HT1080 (cell line): ENCODE results near the gene HRAS. TPM values are rescaled to one million over a fixed set of nuclear protein-coding genes. Genes with fewer than 3 reads are reported as not detected.
"Not testable (repeated sequence)": the region's sequence is repeated elsewhere in the genome, so short reads cannot be mapped to it uniquely, and the experiment has no call there.

ENCODE experiments used
- DNase-seq: peaks from one replicate; pipeline ENCODE4 v3.0.0-alpha.2; 2015; ENCODE audit warnings: low read depth
- polyA plus RNA-seq, 2 experiments: library from polyadenylated mRNA; depleted of rRNA; stranded (reverse); fragments of >200 nt; gene quantifications; 2 replicates each; pipeline ENCODE4 v1.2.3, GENCODE V29; 2015
- total RNA-seq: library from RNA; depleted of rRNA; stranded (reverse); fragments of >200 nt; shearing (Covaris generic); gene quantifications from 2 replicates; pipeline ENCODE4 v1.2.3, GENCODE V29; 2014; rRNA removed

Gene HRAS
- 89.6 and 93.9 TPM in 2 replicates for total RNA-seq
- polyA plus RNA-seq (2015; cell fraction: cytosol; rRNA removed): 43.2 and 72.1 TPM in 2 replicates
- 39.8 and 42.1 TPM in 2 replicates for polyA plus RNA-seq (2015; cell fraction: nucleus; rRNA removed)

- peak; percentile 84 for DNase-seq
These were observed at the start of gene HRAS for GRCh38 chr11:535519-536454. Gene HRAS, minus strand, starts transcription at chr11:535576.

GRCh38 chr11:584287-584686, 48.9 kb upstream of the HRAS start:
- no peak for DNase-seq

DNA sequence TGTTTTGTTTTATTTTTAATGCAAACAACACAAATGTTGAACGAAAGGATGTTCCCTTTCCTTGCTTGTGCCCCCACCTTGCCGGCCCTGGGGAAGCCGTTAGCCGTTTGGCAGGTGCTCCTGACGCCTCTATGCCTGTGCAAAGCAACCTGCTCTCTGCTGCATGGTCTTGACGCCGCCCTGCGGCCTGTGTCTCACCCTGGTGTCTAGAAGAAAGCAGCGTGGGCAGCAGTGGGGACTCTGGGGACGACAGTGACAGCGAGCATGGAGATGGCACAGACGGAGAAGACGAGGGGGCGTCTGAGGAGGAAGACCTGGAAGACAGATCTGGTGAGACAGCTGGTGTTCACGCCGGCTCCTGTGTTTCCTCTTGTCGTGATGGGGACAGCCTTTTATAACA, 46.4 kb upstream of the HRAS start:
- DNase-seq: no peak

- DNase-seq: no peak
These were observed 46.0 kb upstream of the HRAS start for GRCh38 chr11:581342-581741.

GRCh38 chr11:579830-580601, 44.6 kb upstream of the HRAS start:
- DNase-seq: no peak

DNA sequence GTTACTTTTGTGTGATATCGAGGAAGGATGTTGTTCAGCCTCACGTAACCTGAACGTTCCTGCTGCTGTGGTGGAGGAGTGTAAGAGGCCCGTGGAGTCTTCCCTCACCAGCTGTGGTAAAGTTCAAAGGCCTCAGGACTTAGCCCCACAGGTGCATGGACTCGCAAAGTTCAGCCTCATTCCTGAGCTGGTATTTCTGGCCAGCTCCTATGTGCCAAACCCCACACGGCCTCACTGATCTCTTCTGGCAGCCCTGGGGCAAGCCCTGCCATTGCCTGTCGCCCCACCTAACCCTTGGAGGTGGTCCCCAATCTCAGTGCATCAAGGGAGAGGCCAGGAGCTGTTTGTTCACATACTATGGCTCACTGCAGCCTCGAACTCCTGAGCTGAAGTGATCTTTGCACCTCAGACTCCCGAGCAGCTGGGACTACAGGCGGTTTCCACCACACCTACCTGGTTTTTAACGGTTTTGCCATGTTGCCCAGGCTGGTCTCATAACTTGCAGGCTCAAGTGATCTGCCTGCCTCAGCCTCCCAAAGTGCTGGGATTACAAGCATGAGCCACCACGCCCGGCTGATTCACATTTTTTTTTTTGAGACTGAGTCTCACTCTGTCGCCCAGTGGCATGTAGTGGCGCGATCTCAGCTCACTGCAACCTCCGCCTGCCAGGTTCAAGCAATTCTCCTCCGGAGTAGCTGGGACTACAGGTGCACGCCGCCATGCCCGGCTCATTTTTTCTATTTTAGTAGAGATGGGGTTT, 43.1 kb upstream of the HRAS start:
- DNase-seq: no peak

GRCh38 chr11:577611-577894, 42.2 kb upstream of the HRAS start:
- DNase-seq: no peak

DNA sequence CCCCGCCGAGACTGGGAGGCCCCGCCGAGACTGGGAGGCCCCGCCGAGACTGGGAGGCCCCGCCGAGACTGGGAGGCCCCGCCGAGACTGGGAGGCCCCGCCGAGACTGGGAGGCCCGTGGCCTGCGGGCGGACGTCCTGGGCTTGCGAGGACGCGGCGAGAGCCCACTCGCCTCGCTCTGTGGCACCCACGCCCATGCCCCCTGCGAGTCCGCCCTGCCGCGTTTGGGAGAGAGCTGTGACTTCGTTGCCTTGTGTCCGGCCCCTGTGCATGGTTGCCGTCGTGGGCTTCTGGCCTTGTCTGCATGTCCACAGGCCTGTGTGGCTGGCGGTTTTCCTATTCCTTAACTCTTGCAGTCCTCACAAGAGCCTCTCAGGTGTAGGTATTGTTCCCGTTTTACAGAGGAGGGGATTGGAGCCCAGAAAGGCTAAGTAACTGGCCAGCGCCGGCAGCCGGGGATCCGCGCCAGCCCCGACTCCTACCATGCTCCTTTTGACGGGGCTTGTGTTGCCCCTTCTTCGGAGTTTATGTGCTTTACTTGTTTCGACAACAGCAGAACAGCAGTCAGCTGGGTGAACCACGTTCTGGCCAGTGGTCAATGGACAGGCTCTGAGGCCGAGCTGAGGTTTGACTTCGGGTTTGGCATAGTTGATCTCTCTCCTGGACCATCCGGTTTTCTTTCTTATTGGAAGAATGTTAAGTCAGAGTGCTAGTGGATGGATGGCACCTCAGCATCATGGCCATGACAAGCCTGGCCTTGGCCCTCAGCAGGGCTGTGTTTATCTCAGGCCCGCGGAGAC, 41.6 kb upstream of the HRAS start:
- no peak for DNase-seq

DNA sequence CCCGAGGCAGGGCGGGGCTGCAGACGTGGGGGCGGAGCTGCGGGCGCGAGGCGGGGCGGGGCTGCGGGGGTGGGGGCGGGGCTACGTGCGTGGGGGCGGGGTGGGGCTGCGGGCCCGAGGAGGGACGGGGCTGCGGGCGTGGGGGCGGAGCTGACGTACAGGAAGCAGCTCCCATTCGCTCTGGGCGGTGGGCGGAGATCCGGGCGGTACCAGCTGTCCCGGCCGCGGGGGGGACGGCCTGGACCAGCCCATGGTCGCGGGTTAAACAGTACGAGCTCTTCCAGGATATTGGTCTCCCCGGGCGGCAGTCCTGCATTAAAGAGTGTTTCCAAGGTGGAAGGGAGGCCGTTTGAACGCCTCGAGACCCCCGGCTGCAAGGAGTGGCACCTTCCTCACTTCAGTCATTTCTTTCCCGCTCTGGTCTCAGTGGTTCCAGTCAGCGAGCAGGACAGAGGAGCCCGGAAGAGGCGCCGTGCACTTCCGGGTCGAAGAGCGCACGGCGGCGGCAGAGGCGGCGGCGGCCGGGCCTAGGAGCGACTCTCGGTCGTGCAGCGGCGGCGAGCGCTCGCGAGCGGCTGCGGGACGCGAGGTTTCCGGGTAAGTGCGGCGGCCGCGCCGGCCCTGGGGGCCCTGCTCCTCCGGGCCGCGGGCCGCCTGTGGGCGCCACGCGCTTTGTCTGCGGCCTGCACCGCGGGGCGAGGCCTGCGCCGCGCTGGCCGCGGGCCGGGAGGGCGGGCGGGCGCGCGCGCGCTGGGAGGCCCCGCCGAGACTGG, 40.8 kb upstream of the HRAS start, which contains the start of gene PHRF1:
TSS of gene PHRF1 (plus strand) at position 475 of the 773 bp plus-strand sequence. CDS start 5,043 bp downstream, outside the sequence.
- peak; percentile 85 for DNase-seq

GRCh38 chr11:575313-575995, 40.1 kb upstream of the HRAS start:
- no peak for DNase-seq

DNA sequence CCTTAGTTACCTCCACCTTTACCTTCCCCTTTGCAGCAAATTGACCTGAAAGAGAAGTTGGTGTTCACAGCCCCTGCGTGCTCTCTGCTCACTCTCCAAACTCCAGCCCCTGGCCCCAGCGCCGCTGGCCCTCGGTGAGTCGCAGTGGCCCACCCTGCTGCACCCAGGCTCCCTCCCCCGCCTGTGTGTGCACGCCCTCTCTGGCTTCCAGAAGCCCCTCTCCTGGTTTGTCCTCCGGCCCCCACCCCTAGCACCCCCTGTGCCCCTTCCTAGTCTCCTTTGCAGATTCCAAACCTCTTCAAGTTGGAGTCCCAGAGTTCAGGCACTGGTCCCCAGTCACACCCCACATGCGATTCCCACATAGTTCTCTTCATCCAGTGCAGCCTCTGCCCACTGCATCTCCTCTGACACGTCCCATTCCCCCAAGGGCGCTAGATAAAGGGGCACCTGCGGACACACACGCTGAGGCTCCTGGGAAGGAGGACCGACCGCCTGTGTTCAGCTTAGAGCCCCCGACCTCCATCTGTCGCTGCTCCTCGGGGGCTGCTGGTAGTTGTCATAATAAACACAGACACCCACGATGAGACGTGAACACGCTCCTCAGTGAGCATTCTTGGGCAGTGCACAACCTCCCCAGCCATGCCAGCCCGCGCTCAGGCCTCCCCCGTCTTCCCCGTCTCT, 39.4 kb upstream of the HRAS start:
- no peak for DNase-seq

- not testable (repeated sequence) for DNase-seq
These were observed 38.7 kb upstream of the HRAS start for GRCh38 chr11:574031-574570.

DNA sequence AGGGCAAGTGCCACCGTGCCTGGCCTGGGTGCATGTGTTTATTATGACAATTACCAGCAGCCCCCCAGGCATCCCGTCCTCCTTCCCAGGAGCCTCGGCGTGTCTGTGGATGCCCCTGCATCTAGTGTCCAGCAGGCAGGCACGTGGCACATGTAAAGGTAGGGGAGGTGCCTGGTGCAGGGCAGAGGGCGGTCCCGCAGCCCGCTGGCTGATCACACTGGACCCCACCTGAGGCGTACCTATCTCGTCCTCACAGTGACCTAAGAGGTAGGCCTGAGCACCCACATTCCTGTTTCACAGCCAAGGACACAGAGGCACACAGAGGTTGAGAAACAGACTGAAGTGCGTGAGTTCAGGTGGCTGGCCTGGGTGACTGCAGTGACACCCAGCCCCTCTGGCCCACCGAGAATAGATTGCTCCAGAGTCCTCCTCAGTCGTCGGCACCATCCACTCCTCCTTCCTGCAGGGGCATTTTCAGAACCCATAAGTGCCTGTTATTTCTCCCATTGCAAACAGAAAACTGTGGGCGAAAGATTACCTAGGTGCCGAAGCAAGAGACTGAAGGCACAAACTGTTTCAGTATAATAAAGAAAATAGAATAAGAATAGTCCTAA, 37.9 kb upstream of the HRAS start:
- no peak for DNase-seq

GRCh38 chr11:571802-572185, 36.4 kb upstream of the HRAS start:
- DNase-seq: no peak

GRCh38 chr11:569158-569885, 33.9 kb upstream of the HRAS start:
- no peak for DNase-seq

GRCh38 chr11:568306-569157, 33.2 kb upstream of the HRAS start:
- peak; percentile 91 for DNase-seq
